ENCODE data around the gene TBC1D12. TPM values are rescaled to one million over a fixed set of nuclear protein-coding genes. Genes with fewer than 3 reads are reported as not detected.

TBC1D12 gene
- total and polyA plus RNA-seq, 12 donors, result 6.2 to 47.8 (median 9.7) TPM

DNA sequence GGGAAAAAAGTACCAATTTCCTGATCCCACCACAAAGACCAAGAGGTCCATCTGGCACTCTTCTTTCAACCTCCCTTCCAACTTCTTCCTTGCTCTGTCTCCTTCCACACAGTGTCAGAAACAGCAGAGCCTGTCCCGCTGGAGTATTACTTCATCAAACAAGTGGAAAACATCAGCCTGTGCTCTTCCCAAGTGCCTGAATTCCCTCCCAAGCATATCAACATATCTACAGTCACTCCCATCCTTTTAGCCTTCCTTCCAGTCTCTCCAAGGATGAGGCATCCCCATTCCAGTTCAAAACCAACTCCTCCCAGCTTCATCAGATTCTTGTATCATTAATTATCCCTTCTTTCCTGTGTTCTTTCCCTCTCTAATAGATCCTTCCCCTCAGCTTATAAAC lies 37.9 kb upstream of the TBC1D12 start:
- Histone ChIP-seq H3K9me3 (replicated peaks in 1 of 3) (no peaks in the 10 kb centered on the region), H3K4me1 (replicated peaks in 1 of 2) (peaks cover 15 to 19% of the 10 kb centered on the region in 2 donors), H3K27ac (no peak overlapping the region), H3K36me3 (replicated peaks in 1 of 2) (no peaks in the 10 kb centered on the region), H3K27me3 (no peaks in the 10 kb centered on the region), H3K4me3 (no peak overlapping the region)
- TF ChIP-seq, protein P1, sequence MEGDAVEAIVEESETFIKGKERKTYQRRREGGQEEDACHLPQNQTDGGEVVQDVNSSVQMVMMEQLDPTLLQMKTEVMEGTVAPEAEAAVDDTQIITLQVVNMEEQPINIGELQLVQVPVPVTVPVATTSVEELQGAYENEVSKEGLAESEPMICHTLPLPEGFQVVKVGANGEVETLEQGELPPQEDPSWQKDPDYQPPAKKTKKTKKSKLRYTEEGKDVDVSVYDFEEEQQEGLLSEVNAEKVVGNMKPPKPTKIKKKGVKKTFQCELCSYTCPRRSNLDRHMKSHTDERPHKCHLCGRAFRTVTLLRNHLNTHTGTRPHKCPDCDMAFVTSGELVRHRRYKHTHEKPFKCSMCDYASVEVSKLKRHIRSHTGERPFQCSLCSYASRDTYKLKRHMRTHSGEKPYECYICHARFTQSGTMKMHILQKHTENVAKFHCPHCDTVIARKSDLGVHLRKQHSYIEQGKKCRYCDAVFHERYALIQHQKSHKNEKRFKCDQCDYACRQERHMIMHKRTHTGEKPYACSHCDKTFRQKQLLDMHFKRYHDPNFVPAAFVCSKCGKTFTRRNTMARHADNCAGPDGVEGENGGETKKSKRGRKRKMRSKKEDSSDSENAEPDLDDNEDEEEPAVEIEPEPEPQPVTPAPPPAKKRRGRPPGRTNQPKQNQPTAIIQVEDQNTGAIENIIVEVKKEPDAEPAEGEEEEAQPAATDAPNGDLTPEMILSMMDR (IDR thresholded peaks at IDR 0.05), result no peak
- no peak for TF ChIP-seq POLR2A (IDR thresholded peaks at IDR 0.05)
- intact Hi-C loops (cut with DNase I), result loop anchor here in 1 of 2 donors (10.0 kb wide), 1 partner anchor 80 kb away; no protein-coding TSS in a partner anchor
- DNase-seq, result no peak
- 68 to 83% (median 77%) methylated on average over 1 of the region's 1 CpG for WGBS, 4 donors

DNA sequence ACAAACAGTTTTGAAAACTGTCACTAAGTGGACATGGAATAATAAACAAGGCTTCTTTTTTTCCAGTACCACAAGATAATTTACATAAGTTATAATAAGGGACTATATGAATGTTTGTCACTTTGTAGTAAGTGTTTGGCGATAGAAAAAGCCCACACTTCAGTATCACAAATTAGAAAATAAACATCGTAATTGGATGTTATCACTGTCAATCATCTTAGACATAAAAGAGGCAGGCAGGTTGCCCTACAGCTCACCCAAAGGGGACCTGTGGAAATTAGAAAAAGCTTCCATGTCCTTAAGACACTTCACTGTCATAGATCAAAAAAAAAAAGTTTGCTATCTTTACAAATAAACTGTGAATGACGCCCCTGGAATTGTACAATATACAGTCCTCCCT lies 36.0 kb upstream of the TBC1D12 start:
- intact Hi-C loops (cut with DNase I), result loop anchor here in 1 of 2 donors (10.0 kb wide), 1 partner anchor 78 kb away; no protein-coding TSS in a partner anchor

DNA sequence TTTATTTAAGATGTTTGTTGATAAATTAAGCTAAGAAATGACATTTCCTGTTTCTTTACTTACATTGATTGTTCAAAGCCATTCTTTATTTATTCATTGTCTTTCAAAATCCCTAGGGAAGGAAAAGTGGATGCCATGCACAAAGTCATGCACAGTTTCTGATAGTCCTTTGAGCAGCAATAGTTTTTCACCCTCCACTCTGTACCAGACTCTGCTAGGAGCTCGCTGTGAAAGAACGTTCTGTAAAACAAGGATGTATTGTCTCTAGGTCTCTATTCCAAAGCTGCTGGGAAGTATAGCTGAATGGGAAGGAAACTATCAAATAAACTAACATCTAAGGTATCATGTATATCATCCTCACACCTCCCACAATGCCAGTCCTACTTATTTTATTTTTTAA lies 31.8 kb upstream of the TBC1D12 start:
- no peaks in the 10 kb centered on the region for H3K9me3 ChIP-seq (replicated peaks in 1 of 3)
- intact Hi-C loops (cut with DNase I), result no loop called here
- no peak for TF ChIP-seq POLR2A (IDR thresholded peaks at IDR 0.05)
- TF ChIP-seq, protein P1 (IDR thresholded peaks at IDR 0.05), result no peak

More for the DNA sequence above, 36.0 kb upstream of the TBC1D12 start:
- Histone ChIP-seq H3K27me3 (no peaks in the 10 kb centered on the region), H3K9me3 (replicated peaks in 1 of 3) (no peaks in the 10 kb centered on the region), H3K4me1 (replicated peaks in 1 of 2) (peaks cover 8 to 9% of the 10 kb centered on the region in 2 donors), H3K36me3 (replicated peaks in 1 of 2) (no peaks in the 10 kb centered on the region), H3K4me3 (no peak overlapping the region), H3K27ac (no peak overlapping the region)
- TF ChIP-seq, protein P1 (IDR thresholded peaks at IDR 0.05), result no peak
- no peak for TF ChIP-seq POLR2A (IDR thresholded peaks at IDR 0.05)
- no peak for DNase-seq
- WGBS, 4 donors, result 81 to 86% (median 85%) methylated on average over 3 of the region's 3 CpGs

DNA sequence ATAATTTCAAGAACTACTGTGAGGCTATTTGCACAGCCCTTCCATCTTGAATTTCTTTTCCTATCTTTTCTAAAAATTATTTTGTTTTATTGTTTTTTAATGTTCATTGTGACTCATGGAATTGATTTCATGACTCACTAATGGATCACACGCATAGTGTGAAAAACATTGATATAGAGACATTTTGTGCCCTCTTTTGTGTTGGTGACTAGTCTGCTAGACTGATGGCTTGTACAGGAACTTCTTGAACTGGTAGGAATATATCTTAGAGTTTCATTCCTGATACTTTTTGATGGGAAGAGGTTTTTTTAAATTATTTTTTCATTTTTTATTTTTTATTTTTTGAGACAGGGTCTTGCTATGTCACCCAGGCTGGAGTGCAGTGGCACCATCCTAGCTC lies 27.0 kb upstream of the TBC1D12 start:
- Histone ChIP-seq H3K4me3 (no peak overlapping the region), H3K27ac (no peak overlapping the region), H3K4me1 (replicated peaks in 1 of 2) (no peaks in the 10 kb centered on the region), H3K27me3 (no peaks in the 10 kb centered on the region), H3K36me3 (replicated peaks in 1 of 2) (no peaks in the 10 kb centered on the region), H3K9me3 (replicated peaks in 1 of 3) (no peaks in the 10 kb centered on the region)
- 76 to 91% (median 81%) methylated on average over 1 of the region's 1 CpG for WGBS, 4 donors
- DNase-seq, result no peak
- intact Hi-C loops (cut with DNase I), result no loop called here
- TF ChIP-seq, protein P1 (IDR thresholded peaks at IDR 0.05), result no peak
- no peak for TF ChIP-seq POLR2A (IDR thresholded peaks at IDR 0.05)

More for the DNA sequence above, 31.8 kb upstream of the TBC1D12 start:
- H3K4me1 ChIP-seq (replicated peaks in 1 of 2), result no peaks in the 10 kb centered on the region
- H3K36me3 ChIP-seq (replicated peaks in 1 of 2), result no peaks in the 10 kb centered on the region
- WGBS, 4 donors, result 68 to 77% (median 73%) methylated on average over 2 of the region's 2 CpGs
- no peak for DNase-seq
- H3K4me3 ChIP-seq, result no peak overlapping the region
- H3K27ac ChIP-seq, result no peak overlapping the region
- no peaks in the 10 kb centered on the region for H3K27me3 ChIP-seq
